HG02938 (cell line): ENCODE measurements around the gene ZNF180.
"Not testable (repeated sequence)": the region's sequence is repeated elsewhere in the genome, so short reads cannot be mapped to it uniquely, and the experiment has no call there.

ENCODE experiments used
- ATAC-seq: cut with Tn5 transposase; IDR thresholded peaks from one replicate; pipeline ENCODE4 v1.9.1; 2021; ENCODE audit warnings: mild to moderate bottlenecking, moderate library complexity; ENCODE audit not compliant: unreplicated experiment

ZNF180 gene

GRCh38 chr19:44499559-44499958 lies 763 bp downstream of the ZNF180 start:
- ATAC-seq: no peak

GRCh38 chr19:44498988-44499387 lies 1.3 kb downstream of the ZNF180 start:
- no peak for ATAC-seq

GRCh38 chr19:44496711-44497110 lies 3.6 kb downstream of the ZNF180 start:
- ATAC-seq: no peak

DNA sequence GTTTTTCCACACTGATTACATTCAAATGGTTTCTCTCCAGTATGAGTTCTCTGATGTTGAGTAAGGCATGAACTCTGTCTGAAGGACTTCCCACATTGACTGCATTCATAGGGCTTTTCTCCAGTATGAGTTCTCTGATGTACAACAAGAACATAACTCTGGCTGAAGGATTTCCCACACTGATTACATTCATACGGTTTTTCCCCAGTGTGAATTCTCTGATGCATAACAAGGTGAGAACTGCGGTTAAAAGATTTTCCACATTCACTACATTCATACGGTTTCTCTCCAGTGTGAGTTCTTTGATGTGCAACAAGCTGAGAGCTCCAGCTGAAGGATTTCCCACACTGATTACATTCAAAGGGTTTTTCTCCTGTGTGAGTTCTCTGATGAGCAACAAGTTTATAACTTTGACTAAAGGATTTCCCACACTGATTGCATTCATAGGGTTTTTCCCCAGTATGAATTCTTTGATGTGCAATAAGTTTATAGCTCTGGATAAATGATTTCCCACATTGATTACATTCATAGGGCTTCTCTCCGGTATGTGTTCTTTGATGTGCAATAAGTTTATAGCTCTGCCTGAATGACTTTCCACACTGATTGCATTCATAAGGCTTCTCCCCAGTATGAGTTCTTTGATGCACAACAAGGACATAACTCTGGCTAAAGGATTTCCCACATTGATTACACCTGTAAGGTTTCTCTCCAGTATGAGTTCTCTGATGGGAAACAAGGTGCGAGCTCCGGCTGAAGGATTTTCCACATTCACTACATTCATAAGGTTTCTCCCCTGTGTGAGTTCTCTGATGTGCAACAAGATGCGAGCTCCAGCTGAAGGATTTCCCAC lies 23.5 kb downstream of the ZNF180 start:
- ATAC-seq: no peak

- not testable (repeated sequence) for ATAC-seq
These were observed 31.6 kb downstream of the ZNF180 start for GRCh38 chr19:44468730-44469129.

GRCh38 chr19:44462600-44463286 lies 37.6 kb downstream of the ZNF180 start:
- not testable (repeated sequence) for ATAC-seq

DNA sequence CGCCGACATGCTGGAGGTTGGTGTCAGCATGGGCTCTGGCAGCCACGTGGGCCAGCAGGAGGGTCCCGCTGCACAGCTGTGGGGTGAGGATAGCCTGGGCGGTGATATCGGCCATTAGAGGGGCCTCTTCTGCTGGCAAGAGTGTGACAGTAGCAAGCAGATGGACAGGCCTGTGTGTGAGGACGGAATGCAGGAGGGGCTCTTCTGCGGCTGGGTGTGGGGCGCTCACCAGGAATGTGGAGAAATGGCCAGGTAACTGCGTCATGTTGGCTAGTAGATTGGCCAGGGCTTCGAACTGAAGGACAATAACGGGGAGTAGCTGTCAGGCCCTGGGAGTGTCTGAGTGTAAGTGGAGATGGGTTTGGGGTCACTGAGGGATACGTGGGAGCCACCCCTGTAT lies 44.3 kb downstream of the ZNF180 start:
- not testable (repeated sequence) for ATAC-seq

DNA sequence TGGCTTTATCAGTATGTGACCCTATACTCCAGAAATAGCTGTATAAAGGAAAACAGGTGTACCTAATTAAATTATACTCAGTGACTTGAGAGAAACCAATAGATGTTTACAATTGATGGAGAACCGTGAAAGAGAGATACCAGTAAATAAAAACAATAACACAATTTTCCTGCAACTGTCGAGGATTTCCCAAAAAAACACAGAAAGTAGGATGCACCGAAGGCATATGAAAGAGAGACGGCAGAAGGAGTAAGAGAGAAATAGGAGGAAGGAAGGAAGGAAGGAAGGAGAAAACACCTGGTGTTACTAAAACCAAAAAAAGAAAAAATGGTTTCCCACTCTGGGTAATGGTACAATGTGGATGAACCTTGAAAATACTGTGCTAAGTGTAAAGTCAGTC lies 45.2 kb downstream of the ZNF180 start:
- ATAC-seq: no peak

GRCh38 chr19:44452367-44452766 lies 48.0 kb downstream of the ZNF180 start:
- no peak for ATAC-seq

GRCh38 chr19:44451687-44452086 lies 48.6 kb downstream of the ZNF180 start:
- ATAC-seq: no peak

DNA sequence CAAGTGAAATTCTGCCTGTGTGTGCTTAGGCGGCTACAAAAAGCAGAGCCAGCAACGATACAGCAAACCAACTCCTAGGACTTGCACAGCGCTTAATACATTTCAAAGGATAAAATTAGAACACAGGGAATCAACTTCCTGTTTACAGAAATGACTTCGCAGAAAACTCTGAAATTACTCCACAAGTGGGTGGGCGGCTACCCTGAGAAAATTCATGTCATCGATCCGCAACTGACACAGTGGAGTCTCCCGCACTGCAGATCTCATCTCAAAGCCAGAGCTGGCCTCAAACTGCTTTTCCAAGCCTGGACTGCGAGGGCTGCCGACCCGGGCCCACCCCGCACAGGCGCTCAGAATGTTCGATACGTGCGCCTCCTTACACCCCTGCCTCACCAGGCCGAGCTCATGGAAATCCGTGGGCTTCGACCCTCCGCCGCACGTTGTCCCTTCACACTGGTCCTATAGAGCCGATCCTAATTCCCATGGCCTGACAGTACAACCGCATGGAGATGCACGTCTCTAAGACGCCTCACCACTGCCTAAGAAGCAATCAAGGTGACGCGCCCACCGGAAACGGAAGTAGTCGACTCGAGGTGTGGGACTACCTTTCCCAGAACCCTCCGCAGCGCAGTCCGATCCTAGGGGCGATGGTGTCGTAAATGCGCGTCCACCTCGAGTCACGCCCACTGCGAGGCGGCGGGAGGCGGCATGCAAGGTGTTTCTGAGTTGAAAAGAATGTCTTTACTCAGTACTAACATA lies 52.2 kb downstream of the ZNF180 start, which contains the start of gene ZNF229:
Gene ZNF229 (minus strand): TSS at position 557 of the 759 bp plus-strand sequence. CDS start 5,625 bp downstream, outside the sequence.
- no peak for ATAC-seq

DNA sequence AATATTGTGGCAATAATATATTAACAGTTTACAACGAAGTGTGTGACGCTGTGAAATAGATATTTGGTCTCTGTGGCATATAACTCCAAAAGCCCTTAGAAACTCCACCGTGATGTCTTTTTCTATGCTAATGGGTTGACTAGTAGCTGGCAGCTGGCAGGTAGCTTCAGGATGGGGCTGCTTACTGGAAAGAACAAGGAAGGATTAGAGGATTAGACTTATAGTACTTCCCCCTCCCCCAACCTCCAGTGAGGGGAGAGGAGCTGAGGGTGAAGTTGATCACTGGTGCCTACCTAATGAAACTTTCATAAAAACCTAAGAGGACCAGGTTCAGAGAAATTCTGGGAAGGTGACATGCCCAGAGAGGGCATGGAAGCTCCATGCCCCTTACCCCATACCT lies 61.9 kb downstream of the ZNF180 start:
- no peak for ATAC-seq

DNA sequence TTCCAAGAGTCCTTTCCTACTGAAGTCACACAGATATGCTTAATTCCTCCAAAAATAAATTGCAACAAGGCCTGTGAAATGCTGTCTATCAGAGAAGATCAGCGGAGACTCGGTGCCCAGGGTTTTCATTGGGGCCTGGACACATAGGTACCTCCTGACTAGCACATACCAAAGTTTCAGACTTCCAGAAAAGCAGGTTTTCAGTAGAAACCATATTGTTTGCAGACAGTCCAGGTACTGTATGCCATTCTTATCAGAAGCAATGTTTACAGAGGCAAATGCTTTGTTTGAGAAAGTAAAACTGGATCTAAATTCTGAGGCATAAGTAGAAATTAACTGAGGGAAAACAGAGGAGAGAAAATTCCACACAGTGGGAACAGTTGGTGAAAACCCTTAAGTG lies 64.9 kb downstream of the ZNF180 start:
- ATAC-seq: no peak

- no peak for ATAC-seq
These were observed 69.4 kb downstream of the ZNF180 start for GRCh38 chr19:44430956-44431355.
